K562 (cell line): ENCODE results near the gene TRPM4. TPM values are rescaled to one million over a fixed set of nuclear protein-coding genes. Genes with fewer than 3 reads are reported as not detected.
A peak's percentile ranks its signal among the peaks of the same experiment; 100 is the strongest.

Experiments used
- HMG20B ChIP-seq: fragments of 250-450 bp; sonication (Bioruptor Pico); IDR thresholded peaks from 2 replicates; pipeline ENCODE4 v1.5.0; 2021; ENCODE audit warnings: mild to moderate bottlenecking
- MBD2 ChIP-seq: sonication (generic); IDR thresholded peaks from 2 replicates; pipeline ENCODE4 v1.6.1; 2016; ENCODE audit warnings: low read depth, borderline replicate concordance
- PCBP1 ChIP-seq: fragments of 200-400 bp; formaldehyde crosslinking; IDR thresholded peaks from 2 replicates; pipeline ENCODE4 v1.6.1; 2018; ENCODE audit warnings: mild to moderate bottlenecking, low read depth, low read length; ENCODE audit not compliant: poor library complexity, severe bottlenecking
- ZKSCAN1 ChIP-seq: fragments of 150-350 bp; IDR thresholded peaks from 2 replicates; pipeline ENCODE4 v1.6.1; 2016; ENCODE audit warnings: low read depth, low read length
- ZNF561 ChIP-seq: fragments of 450-650 bp; formaldehyde crosslinking; conservative IDR thresholded peaks from 2 replicates; pipeline ENCODE4 v1.4.0; 2020; ENCODE audit warnings: mild to moderate bottlenecking, moderate library complexity
- ZNF584 ChIP-seq: fragments of 200-800 bp; sonication (Bioruptor generic); IDR thresholded peaks from 2 replicates; pipeline ENCODE4 v1.6.1; 2016; ENCODE audit warnings: low read depth, mild to moderate bottlenecking, missing genetic modification characterization, missing compliant biosample characterization
- polyA plus RNA-seq, 8 experiments: library from polyadenylated mRNA; depleted of rRNA in 4 of 8; stranded (reverse) in 5 of 8; unstranded in 3 of 8; fragments of >200 nt; fragmentation: Nextera tagmentation in 2 of 8; fragmentation: Illumina TruSeq in 1 of 8; extraction: Ambion mirVana in 2 of 8; extraction: Trizol in 1 of 8; gene quantifications; 2 replicates each; pipeline versions ENCODE4 v1.2.1 to v1.2.3, GENCODE V29; 2011 to 2014; ENCODE audit warnings: inconsistent platforms in 1 of 8, missing spikeins in 1 of 8
- total RNA-seq, 7 experiments: library from RNA; depleted of rRNA in 6 of 7; stranded (reverse); fragments of >200 nt in 6 of 7; fragmentation: Illumina TruSeq in 2 of 7; extraction: Trizol in 2 of 7; gene quantifications; 2 replicates each; pipeline versions ENCODE4 v1.2.1 to v1.2.3, GENCODE V29; 2011 to 2021; ENCODE audit warnings: low replicate concordance in 1 of 7
- TF ChIP-seq, protein P1 (sequence below): fragments of 450-650 bp; IDR thresholded peaks from 2 replicates; pipeline ENCODE4 v1.6.1; 2016; ENCODE audit warnings: mild to moderate bottlenecking, moderate library complexity
- TF ChIP-seq, protein P2 (sequence below), 3 experiments: fragments of 200-800 bp in 1 of 3; fragments of 250-450 bp in 1 of 3; fragments of 450-650 bp in 1 of 3; sonication (Bioruptor Pico) in 1 of 3; sonication (Bioruptor generic) in 1 of 3; formaldehyde crosslinking in 1 of 3; IDR thresholded peaks; 2 replicates each; pipeline versions ENCODE4 v1.6.1 to v1.8.0; 2016 to 2022; ENCODE audit warnings: mild to moderate bottlenecking in 2 of 3, missing genetic modification characterization in 2 of 3, missing compliant biosample characterization in 1 of 3, moderate library complexity in 1 of 3
- TF ChIP-seq, protein P3 (sequence below): sonication (generic); formaldehyde crosslinking; IDR thresholded peaks from 2 replicates; pipeline ENCODE4 v1.8.1; 2022; ENCODE audit warnings: missing genetic modification reagents

The TRPM4 gene
- total and polyA plus RNA-seq, 9 of the 15 experiments (the other 6 are each of a cell fraction or from before 2014, with no cell fraction given), result 6.5 to 45.4 (median 15.2) TPM

DNA sequence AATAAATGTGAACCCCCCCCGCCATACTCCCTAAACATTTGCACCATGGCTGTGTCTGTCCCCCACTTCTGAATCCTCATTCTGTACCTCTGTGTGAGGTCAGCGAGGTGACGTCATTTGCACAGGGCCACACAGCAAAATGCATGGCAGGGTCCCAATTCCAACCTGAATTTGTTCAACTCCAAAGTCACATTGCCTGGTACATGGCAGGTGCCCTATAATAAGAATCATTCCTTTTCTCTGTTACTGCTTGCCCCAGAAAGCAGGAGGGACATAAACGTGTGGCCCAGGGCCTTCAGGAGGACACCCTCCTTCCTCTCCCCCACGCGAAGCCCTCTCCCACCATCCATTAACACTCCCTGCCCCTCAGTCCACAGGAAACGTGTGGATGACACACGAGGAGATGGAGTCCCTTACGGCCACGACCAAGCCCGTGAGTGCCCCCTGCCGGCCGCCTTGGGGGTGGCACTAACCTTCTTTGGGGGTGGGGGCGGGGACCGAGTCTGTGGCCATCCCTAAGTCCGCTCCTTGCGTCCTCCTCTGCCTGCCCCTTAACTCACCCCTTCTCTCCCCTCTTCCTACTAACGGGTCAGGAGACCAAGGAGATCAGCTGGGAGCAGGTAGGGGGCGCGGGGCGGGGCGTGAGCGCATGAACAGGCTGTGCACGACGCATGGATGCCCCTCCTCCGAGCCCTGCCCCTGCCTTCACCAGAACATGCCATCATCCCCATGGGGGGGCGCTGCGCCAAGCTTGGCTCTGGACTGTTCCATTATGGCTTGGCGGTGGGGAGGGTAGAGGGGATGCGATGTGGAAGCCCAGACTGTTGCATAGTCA, 11.8 kb upstream of the TRPM4 start (continued):
- TF ChIP-seq, protein P1, sequence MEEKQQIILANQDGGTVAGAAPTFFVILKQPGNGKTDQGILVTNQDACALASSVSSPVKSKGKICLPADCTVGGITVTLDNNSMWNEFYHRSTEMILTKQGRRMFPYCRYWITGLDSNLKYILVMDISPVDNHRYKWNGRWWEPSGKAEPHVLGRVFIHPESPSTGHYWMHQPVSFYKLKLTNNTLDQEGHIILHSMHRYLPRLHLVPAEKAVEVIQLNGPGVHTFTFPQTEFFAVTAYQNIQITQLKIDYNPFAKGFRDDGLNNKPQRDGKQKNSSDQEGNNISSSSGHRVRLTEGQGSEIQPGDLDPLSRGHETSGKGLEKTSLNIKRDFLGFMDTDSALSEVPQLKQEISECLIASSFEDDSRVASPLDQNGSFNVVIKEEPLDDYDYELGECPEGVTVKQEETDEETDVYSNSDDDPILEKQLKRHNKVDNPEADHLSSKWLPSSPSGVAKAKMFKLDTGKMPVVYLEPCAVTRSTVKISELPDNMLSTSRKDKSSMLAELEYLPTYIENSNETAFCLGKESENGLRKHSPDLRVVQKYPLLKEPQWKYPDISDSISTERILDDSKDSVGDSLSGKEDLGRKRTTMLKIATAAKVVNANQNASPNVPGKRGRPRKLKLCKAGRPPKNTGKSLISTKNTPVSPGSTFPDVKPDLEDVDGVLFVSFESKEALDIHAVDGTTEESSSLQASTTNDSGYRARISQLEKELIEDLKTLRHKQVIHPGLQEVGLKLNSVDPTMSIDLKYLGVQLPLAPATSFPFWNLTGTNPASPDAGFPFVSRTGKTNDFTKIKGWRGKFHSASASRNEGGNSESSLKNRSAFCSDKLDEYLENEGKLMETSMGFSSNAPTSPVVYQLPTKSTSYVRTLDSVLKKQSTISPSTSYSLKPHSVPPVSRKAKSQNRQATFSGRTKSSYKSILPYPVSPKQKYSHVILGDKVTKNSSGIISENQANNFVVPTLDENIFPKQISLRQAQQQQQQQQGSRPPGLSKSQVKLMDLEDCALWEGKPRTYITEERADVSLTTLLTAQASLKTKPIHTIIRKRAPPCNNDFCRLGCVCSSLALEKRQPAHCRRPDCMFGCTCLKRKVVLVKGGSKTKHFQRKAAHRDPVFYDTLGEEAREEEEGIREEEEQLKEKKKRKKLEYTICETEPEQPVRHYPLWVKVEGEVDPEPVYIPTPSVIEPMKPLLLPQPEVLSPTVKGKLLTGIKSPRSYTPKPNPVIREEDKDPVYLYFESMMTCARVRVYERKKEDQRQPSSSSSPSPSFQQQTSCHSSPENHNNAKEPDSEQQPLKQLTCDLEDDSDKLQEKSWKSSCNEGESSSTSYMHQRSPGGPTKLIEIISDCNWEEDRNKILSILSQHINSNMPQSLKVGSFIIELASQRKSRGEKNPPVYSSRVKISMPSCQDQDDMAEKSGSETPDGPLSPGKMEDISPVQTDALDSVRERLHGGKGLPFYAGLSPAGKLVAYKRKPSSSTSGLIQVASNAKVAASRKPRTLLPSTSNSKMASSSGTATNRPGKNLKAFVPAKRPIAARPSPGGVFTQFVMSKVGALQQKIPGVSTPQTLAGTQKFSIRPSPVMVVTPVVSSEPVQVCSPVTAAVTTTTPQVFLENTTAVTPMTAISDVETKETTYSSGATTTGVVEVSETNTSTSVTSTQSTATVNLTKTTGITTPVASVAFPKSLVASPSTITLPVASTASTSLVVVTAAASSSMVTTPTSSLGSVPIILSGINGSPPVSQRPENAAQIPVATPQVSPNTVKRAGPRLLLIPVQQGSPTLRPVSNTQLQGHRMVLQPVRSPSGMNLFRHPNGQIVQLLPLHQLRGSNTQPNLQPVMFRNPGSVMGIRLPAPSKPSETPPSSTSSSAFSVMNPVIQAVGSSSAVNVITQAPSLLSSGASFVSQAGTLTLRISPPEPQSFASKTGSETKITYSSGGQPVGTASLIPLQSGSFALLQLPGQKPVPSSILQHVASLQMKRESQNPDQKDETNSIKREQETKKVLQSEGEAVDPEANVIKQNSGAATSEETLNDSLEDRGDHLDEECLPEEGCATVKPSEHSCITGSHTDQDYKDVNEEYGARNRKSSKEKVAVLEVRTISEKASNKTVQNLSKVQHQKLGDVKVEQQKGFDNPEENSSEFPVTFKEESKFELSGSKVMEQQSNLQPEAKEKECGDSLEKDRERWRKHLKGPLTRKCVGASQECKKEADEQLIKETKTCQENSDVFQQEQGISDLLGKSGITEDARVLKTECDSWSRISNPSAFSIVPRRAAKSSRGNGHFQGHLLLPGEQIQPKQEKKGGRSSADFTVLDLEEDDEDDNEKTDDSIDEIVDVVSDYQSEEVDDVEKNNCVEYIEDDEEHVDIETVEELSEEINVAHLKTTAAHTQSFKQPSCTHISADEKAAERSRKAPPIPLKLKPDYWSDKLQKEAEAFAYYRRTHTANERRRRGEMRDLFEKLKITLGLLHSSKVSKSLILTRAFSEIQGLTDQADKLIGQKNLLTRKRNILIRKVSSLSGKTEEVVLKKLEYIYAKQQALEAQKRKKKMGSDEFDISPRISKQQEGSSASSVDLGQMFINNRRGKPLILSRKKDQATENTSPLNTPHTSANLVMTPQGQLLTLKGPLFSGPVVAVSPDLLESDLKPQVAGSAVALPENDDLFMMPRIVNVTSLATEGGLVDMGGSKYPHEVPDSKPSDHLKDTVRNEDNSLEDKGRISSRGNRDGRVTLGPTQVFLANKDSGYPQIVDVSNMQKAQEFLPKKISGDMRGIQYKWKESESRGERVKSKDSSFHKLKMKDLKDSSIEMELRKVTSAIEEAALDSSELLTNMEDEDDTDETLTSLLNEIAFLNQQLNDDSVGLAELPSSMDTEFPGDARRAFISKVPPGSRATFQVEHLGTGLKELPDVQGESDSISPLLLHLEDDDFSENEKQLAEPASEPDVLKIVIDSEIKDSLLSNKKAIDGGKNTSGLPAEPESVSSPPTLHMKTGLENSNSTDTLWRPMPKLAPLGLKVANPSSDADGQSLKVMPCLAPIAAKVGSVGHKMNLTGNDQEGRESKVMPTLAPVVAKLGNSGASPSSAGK, result peak; percentile 55; the same call in 1 of the 2 replicates
- TF ChIP-seq ZNF561 (no peak), PCBP1 (no peak), ZKSCAN1 (0 out of 2 replicates have a peak, but pooled peaks have one; percentile 37), ZNF584 (CRISPR knock-in tag) (no peak), MBD2 (peak; percentile 90), HMG20B (CRISPR knock-in tag) (no peak)
- TF ChIP-seq, protein P2, sequence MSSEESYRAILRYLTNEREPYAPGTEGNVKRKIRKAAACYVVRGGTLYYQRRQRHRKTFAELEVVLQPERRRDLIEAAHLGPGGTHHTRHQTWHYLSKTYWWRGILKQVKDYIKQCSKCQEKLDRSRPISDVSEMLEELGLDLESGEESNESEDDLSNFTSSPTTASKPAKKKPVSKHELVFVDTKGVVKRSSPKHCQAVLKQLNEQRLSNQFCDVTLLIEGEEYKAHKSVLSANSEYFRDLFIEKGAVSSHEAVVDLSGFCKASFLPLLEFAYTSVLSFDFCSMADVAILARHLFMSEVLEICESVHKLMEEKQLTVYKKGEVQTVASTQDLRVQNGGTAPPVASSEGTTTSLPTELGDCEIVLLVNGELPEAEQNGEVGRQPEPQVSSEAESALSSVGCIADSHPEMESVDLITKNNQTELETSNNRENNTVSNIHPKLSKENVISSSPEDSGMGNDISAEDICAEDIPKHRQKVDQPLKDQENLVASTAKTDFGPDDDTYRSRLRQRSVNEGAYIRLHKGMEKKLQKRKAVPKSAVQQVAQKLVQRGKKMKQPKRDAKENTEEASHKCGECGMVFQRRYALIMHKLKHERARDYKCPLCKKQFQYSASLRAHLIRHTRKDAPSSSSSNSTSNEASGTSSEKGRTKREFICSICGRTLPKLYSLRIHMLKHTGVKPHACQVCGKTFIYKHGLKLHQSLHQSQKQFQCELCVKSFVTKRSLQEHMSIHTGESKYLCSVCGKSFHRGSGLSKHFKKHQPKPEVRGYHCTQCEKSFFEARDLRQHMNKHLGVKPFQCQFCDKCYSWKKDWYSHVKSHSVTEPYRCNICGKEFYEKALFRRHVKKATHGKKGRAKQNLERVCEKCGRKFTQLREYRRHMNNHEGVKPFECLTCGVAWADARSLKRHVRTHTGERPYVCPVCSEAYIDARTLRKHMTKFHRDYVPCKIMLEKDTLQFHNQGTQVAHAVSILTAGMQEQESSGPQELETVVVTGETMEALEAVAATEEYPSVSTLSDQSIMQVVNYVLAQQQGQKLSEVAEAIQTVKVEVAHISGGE (CRISPR knock-in tag; IDR thresholded peaks at IDR 0.05), result no peak
- TF ChIP-seq, protein P3, sequence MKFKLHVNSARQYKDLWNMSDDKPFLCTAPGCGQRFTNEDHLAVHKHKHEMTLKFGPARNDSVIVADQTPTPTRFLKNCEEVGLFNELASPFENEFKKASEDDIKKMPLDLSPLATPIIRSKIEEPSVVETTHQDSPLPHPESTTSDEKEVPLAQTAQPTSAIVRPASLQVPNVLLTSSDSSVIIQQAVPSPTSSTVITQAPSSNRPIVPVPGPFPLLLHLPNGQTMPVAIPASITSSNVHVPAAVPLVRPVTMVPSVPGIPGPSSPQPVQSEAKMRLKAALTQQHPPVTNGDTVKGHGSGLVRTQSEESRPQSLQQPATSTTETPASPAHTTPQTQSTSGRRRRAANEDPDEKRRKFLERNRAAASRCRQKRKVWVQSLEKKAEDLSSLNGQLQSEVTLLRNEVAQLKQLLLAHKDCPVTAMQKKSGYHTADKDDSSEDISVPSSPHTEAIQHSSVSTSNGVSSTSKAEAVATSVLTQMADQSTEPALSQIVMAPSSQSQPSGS (CRISPR knock-in tag), result no peak; the same call in 1 of the 2 replicates
